Esophagus muscularis mucosa (tissue), 4 donors: Measurements from ENCODE around the gene PPM1F.

Experiments used
- CTCF ChIP-seq, 3 experiments: fragments of 200-600 bp in 2 of 3; fragments of 450-650 bp in 1 of 3; sonication (generic) in 2 of 3; IDR thresholded peaks; one replicate each; pipeline ENCODE4 v1.5.1; 2017 to 2019; ENCODE audit warnings: antibody characterized with exemption in 3 of 3, mild to moderate bottlenecking in 2 of 3, moderate library complexity in 1 of 3
- EP300 ChIP-seq: sonication (generic); formaldehyde crosslinking; IDR thresholded peaks from one replicate; pipeline ENCODE4 v1.6.1; 2017; ENCODE audit warnings: antibody characterized with exemption
- POLR2A ChIP-seq: fragments of 450-650 bp; IDR thresholded peaks from one replicate; pipeline ENCODE4 v1.6.1; 2017; ENCODE audit warnings: antibody characterized with exemption, moderate library complexity, mild to moderate bottlenecking, low read depth
- POLR2AphosphoS5 ChIP-seq, 2 donors: sonication (generic); formaldehyde crosslinking; IDR thresholded peaks; one replicate each; pipeline ENCODE4 v1.6.1; 2017; ENCODE audit warnings: antibody characterized with exemption in 2 of 2

- TF ChIP-seq POLR2AphosphoS5 (IDR thresholded peaks at IDR 0.05) (no peak), POLR2A (no peak), CTCF (IDR thresholded peaks at IDR 0.05) (no peak), EP300 (no peak)
These were observed 30.9 kb downstream of the PPM1F start for GRCh38 chr22:21921729-21922128.
